CD14-positive monocyte (primary cell): Measurements from ENCODE around the gene GFPT2. TPM values are rescaled to one million over a fixed set of nuclear protein-coding genes. Genes with fewer than 3 reads are reported as not detected.

Experiments used
- DNase-seq, 3 donors: peaks; one replicate each; pipeline ENCODE4 v3.0.0-alpha.2; 2011 to 2022
- H2AFZ ChIP-seq: 2 replicates; pipeline ENCODE4 v1.6.0; 2012; ENCODE audit warnings: mild to moderate bottlenecking, low read depth, low read length, inconsistent platforms; ENCODE audit not compliant: insufficient read depth, poor library complexity, severe bottlenecking
- H3K27ac ChIP-seq, 2 donors: 1 replicate in 1 of 2; 2 replicates in 1 of 2; pipeline ENCODE4 v1.5.1; 2012 to 2013; ENCODE audit warnings: low read length in 2 of 2, control low read depth in 1 of 2, inconsistent platforms in 1 of 2, low read depth in 1 of 2, mild to moderate bottlenecking in 1 of 2
- H3K27me3 ChIP-seq, 2 donors: one replicate each; pipeline versions ENCODE4 v1.6.0 to v1.6.1; 2011 to 2013; ENCODE audit warnings: low read length in 2 of 2; ENCODE audit not compliant: control insufficient read depth in 2 of 2, insufficient read depth in 2 of 2
- H3K36me3 ChIP-seq, 2 donors: replicated peaks in 1 of 2; 1 replicate in 1 of 2; 2 replicates in 1 of 2; pipeline versions ENCODE4 v1.5.1 to v1.6.1; 2012 to 2013; ENCODE audit warnings: low read length in 2 of 2, control low read depth in 1 of 2, inconsistent platforms in 1 of 2, mild to moderate bottlenecking in 1 of 2; ENCODE audit not compliant: insufficient read depth in 2 of 2, control insufficient read depth in 1 of 2
- H3K4me1 ChIP-seq, 2 donors: 1 replicate in 1 of 2; 2 replicates in 1 of 2; pipeline versions ENCODE4 v1.5.1 to v1.6.1; 2012 to 2013; ENCODE audit warnings: low read length in 2 of 2, control low read depth in 1 of 2, inconsistent platforms in 1 of 2, mild to moderate bottlenecking in 1 of 2, moderate library complexity in 1 of 2; ENCODE audit not compliant: insufficient read depth in 2 of 2, control insufficient read depth in 1 of 2
- H3K4me2 ChIP-seq: replicated peaks from 2 replicates; pipeline ENCODE3; 2012; ENCODE audit warnings: low read length, moderate library complexity, mild to moderate bottlenecking; ENCODE audit not compliant: poor library complexity, severe bottlenecking; ENCODE audit errors: extremely low read depth
- H3K4me3 ChIP-seq, 3 experiments: fragments of 200-600 bp in 1 of 3; sonication (generic) in 1 of 3; replicated peaks in 1 of 3; 1 replicate in 2 of 3; 2 replicates in 1 of 3; pipeline ENCODE4 v1.5.1; 2011 to 2013; ENCODE audit warnings: low read length in 3 of 3, mild to moderate bottlenecking in 3 of 3, control low read depth in 2 of 3, low read depth in 2 of 3, inconsistent platforms in 1 of 3, moderate library complexity in 1 of 3
- H3K79me2 ChIP-seq: 2 replicates; pipeline ENCODE4 v1.6.0; 2012; ENCODE audit warnings: mild to moderate bottlenecking, control low read depth, inconsistent platforms, low read length, moderate library complexity; ENCODE audit not compliant: insufficient read depth
- H3K9ac ChIP-seq: 2 replicates; pipeline ENCODE4 v1.6.0; 2017; ENCODE audit warnings: low read length, mild to moderate bottlenecking; ENCODE audit not compliant: insufficient read depth, poor library complexity, severe bottlenecking
- H3K9me3 ChIP-seq, 2 donors: replicated peaks in 1 of 2; 1 replicate in 1 of 2; 2 replicates in 1 of 2; pipeline versions ENCODE4 v1.5.1 to v1.6.1; 2012 to 2013; ENCODE audit warnings: low read length in 2 of 2, control low read depth in 1 of 2; ENCODE audit not compliant: control insufficient read depth in 1 of 2, insufficient read depth in 1 of 2
- H4K20me1 ChIP-seq: 2 replicates; pipeline ENCODE4 v1.6.0; 2012; ENCODE audit warnings: mild to moderate bottlenecking, low read length, control low read depth, moderate library complexity; ENCODE audit not compliant: insufficient read depth
- H3K27ac Mint-ChIP-seq, 7 donors: one replicate each; pipeline ENCODE4 v1.8.0; 2020; ENCODE audit warnings: mild to moderate bottlenecking in 7 of 7, mixed read lengths in 7 of 7, moderate library complexity in 6 of 7, inconsistent platforms in 2 of 7
- H3K27me3 Mint-ChIP-seq, 3 donors: one replicate each; pipeline ENCODE4 v1.8.0; 2021 to 2022; ENCODE audit warnings: low read depth in 3 of 3, mild to moderate bottlenecking in 3 of 3, mixed read lengths in 3 of 3, moderate library complexity in 3 of 3, inconsistent platforms in 1 of 3
- H3K36me3 Mint-ChIP-seq, 2 donors: one replicate each; pipeline ENCODE4 v1.8.0; 2020; ENCODE audit warnings: mixed read lengths in 2 of 2, inconsistent platforms in 1 of 2, mild to moderate bottlenecking in 1 of 2
- H3K4me1 Mint-ChIP-seq: one replicate; pipeline ENCODE4 v1.8.0; 2020; ENCODE audit warnings: mild to moderate bottlenecking, mixed read lengths
- H3K4me3 Mint-ChIP-seq, 2 donors: one replicate each; pipeline ENCODE4 v1.8.0; 2020; ENCODE audit warnings: mild to moderate bottlenecking in 2 of 2, mixed read lengths in 2 of 2, moderate library complexity in 1 of 2
- H3K9me3 Mint-ChIP-seq, 7 donors: one replicate each; pipeline ENCODE4 v1.8.0; 2020 to 2022; ENCODE audit warnings: mixed read lengths in 7 of 7, mild to moderate bottlenecking in 6 of 7, moderate library complexity in 6 of 7, inconsistent platforms in 2 of 7
- WGBS: methylation state at CpG from one replicate; pipeline ENCODE4 v1.1.5; 2013; ENCODE audit warnings: missing lambda C conversion rate; ENCODE audit not compliant: insufficient coverage; 5-methylcytosine and 5-hydroxymethylcytosine counted together
- intact Hi-C, 2 donors: fragments of 100-400 bp; cut with micrococcal nuclease; formaldehyde crosslinking; loops; one replicate each; pipeline versions ENCODE4 v1.15.0 to v1.15.1; 2023
- polyA plus RNA-seq, 3 donors: library from polyadenylated mRNA; depleted of rRNA in 1 of 3; unstranded in 2 of 3; stranded (reverse) in 1 of 3; fragments of 300-500 nt in 2 of 3; fragments of >200 nt in 1 of 3; fragmentation: Illumina TruSeq in 2 of 3; gene quantifications; 1 replicate in 2 of 3; 2 replicates in 1 of 3; pipeline ENCODE4 v1.2.3, GENCODE V29; 2012 to 2021
- TF ChIP-seq, protein P1 (sequence below): fragments of 200-600 bp; IDR thresholded peaks from one replicate; pipeline ENCODE4 v1.8.0; 2022; ENCODE audit warnings: antibody characterized with exemption, mild to moderate bottlenecking

The GFPT2 gene
- polyA plus RNA-seq, 3 donors, result not detected

DNA sequence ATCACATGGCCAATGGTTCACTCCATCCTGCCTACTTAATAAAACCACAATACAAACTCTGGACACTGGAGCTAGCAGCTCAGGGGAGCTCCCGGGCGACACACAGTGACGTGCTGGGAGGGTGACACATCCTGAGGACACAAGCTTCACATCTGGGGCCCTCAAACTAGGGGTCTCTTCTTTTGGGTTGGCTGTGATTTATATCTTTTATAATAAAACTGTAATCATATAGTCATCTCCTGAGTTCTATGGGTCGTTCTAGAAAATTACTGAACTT is 49.2 kb downstream of the GFPT2 start:
- Histone ChIP-seq H3K79me2 (no peaks in the 10 kb centered on the region), H2AFZ (no peak overlapping the region), H3K9me3 (no peaks in the 10 kb centered on the region), H3K4me1 (no peaks in the 10 kb centered on the region), H3K4me2 (no peak overlapping the region), H3K27me3 (no peaks in the 10 kb centered on the region), H3K27ac (no peak overlapping the region), H3K4me3 (no peak overlapping the region), H4K20me1 (no peaks in the 10 kb centered on the region), H3K9ac (no peak overlapping the region), H3K36me3 (no peaks in the 10 kb centered on the region)
- H3K27me3 Mint-ChIP-seq, result peaks cover 7 to 12% (median 9%) of the 10 kb centered on the region in 3 donors
- H3K4me3 Mint-ChIP-seq, result no peak overlapping the region
- no peak overlapping the region for H3K27ac Mint-ChIP-seq
- no CpG with 5 or more reads among the region's 4 CpGs for WGBS
- H3K4me1 Mint-ChIP-seq, result no peaks in the 10 kb centered on the region
- intact Hi-C loops, result no loop called here
- no peaks in the 10 kb centered on the region for H3K36me3 Mint-ChIP-seq
- DNase-seq, result no peak
- H3K9me3 Mint-ChIP-seq, result peaks cover 0 to 2% (median 0%) of the 10 kb centered on the region in 7 donors
- TF ChIP-seq, protein P1, sequence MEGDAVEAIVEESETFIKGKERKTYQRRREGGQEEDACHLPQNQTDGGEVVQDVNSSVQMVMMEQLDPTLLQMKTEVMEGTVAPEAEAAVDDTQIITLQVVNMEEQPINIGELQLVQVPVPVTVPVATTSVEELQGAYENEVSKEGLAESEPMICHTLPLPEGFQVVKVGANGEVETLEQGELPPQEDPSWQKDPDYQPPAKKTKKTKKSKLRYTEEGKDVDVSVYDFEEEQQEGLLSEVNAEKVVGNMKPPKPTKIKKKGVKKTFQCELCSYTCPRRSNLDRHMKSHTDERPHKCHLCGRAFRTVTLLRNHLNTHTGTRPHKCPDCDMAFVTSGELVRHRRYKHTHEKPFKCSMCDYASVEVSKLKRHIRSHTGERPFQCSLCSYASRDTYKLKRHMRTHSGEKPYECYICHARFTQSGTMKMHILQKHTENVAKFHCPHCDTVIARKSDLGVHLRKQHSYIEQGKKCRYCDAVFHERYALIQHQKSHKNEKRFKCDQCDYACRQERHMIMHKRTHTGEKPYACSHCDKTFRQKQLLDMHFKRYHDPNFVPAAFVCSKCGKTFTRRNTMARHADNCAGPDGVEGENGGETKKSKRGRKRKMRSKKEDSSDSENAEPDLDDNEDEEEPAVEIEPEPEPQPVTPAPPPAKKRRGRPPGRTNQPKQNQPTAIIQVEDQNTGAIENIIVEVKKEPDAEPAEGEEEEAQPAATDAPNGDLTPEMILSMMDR, result no peak

DNA sequence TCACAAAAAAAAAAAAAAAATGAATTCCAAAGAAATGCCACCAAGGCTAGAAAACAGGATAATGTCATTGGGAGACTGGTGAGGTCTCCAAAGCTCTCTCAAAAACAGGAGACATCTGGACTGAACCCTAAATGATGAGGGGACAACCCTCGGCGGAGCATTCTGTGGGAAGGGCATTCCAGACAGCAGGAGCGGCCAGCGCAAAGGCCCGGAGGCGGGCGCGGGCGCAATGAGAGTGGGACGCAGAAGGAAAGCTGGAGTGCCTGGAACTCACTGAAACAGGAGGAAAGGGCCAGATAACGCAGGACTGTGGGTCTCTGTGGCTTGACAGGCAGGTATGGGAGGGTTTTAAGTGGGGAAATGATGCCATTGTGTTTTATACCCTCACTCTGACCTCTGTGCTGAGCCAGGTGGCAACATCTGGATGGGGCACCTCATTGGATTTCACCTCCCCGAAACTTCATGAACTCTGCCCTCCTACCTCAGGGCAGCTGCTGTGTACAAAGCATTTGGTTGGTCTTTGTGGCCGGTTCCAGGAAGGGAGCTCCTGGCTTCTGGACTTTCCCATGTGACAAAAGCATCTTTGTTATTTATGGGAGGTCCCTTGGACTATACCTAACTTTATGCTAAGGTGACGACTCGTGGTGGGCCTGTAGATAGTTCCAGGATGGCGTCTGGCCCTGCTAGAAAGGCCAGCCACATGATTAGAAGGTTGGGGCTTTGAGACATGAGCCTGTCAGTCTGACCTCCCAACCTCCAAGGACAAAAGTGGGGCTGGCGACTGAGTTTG is 49.7 kb downstream of the GFPT2 start:
- Histone ChIP-seq H4K20me1 (no peaks in the 10 kb centered on the region), H3K9me3 (no peaks in the 10 kb centered on the region), H3K27me3 (no peaks in the 10 kb centered on the region), H2AFZ (no peak overlapping the region), H3K4me1 (no peaks in the 10 kb centered on the region), H3K4me2 (no peak overlapping the region), H3K79me2 (no peaks in the 10 kb centered on the region), H3K4me3 (no peak overlapping the region), H3K27ac (no peak overlapping the region), H3K36me3 (no peaks in the 10 kb centered on the region), H3K9ac (no peak overlapping the region)
- Mint-ChIP-seq H3K4me1 (no peaks in the 10 kb centered on the region), H3K4me3 (no peak overlapping the region), H3K27me3 (peaks cover 5 to 9% (median 8%) of the 10 kb centered on the region in 3 donors), H3K36me3 (no peaks in the 10 kb centered on the region), H3K27ac (no peak overlapping the region), H3K9me3 (peaks cover 0 to 3% (median 0%) of the 10 kb centered on the region in 7 donors)
- TF ChIP-seq, protein P1, result no peak
- 95% methylated on average over 16 of the region's 17 CpGs for WGBS
- DNase-seq, result no peak
- intact Hi-C loops, result no loop called here
